HG03565 (cell line): Measurements from ENCODE around the gene PAQR5.
"Not testable (repeated sequence)": the region's sequence is repeated elsewhere in the genome, so short reads cannot be mapped to it uniquely, and the experiment has no call there.

ENCODE experiments used
- ATAC-seq: cut with Tn5 transposase; IDR thresholded peaks from one replicate; pipeline ENCODE4 v1.9.1; 2021; ENCODE audit warnings: mild to moderate bottlenecking, moderate library complexity; ENCODE audit not compliant: unreplicated experiment

PAQR5 gene

GRCh38 chr15:69346112-69346511, 47.4 kb downstream of the PAQR5 start:
- no peak for ATAC-seq

GRCh38 chr15:69351333-69351732, 52.6 kb downstream of the PAQR5 start:
- no peak for ATAC-seq

- ATAC-seq = no peak
These were observed 53.2 kb downstream of the PAQR5 start for GRCh38 chr15:69351884-69352283.

- ATAC-seq = no peak
These were observed 59.4 kb downstream of the PAQR5 start for GRCh38 chr15:69357773-69358771.

- ATAC-seq = no peak
These were observed 60.1 kb downstream of the PAQR5 start for GRCh38 chr15:69358850-69359249.

- ATAC-seq = no peak
These were observed 61.0 kb downstream of the PAQR5 start for GRCh38 chr15:69359722-69360121.

GRCh38 chr15:69360642-69361041, 61.9 kb downstream of the PAQR5 start:
- no peak for ATAC-seq

GRCh38 chr15:69367236-69367635, 68.5 kb downstream of the PAQR5 start:
- no peak for ATAC-seq

- no peak for ATAC-seq
These were observed 70.9 kb downstream of the PAQR5 start for GRCh38 chr15:69369631-69370030.

- no peak for ATAC-seq
These were observed 74.7 kb downstream of the PAQR5 start for GRCh38 chr15:69373406-69373805.

- ATAC-seq = no peak
These were observed 76.6 kb downstream of the PAQR5 start for GRCh38 chr15:69375151-69375790.

GRCh38 chr15:69377216-69377970, 78.7 kb downstream of the PAQR5 start:
- ATAC-seq = no peak

GRCh38 chr15:69380100-69380725, 81.5 kb downstream of the PAQR5 start:
- ATAC-seq = no peak

GRCh38 chr15:69380726-69381105, 82.0 kb downstream of the PAQR5 start:
- ATAC-seq = no peak

- ATAC-seq = not testable (repeated sequence)
These were observed 83.5 kb downstream of the PAQR5 start for GRCh38 chr15:69382176-69382575.

GRCh38 chr15:69384066-69384465, 85.4 kb downstream of the PAQR5 start:
- ATAC-seq = not testable (repeated sequence)

GRCh38 chr15:69384626-69385598, 86.2 kb downstream of the PAQR5 start:
- ATAC-seq = no peak

- ATAC-seq = no peak
These were observed 87.1 kb downstream of the PAQR5 start for GRCh38 chr15:69385831-69386230.

GRCh38 chr15:69386284-69386683, 87.6 kb downstream of the PAQR5 start:
- no peak for ATAC-seq

- no peak for ATAC-seq
These were observed 89.6 kb downstream of the PAQR5 start for GRCh38 chr15:69388260-69388705.
